Kidney (tissue), 14 donors: ENCODE results near the gene PRKD3. TPM values are rescaled to one million over a fixed set of nuclear protein-coding genes. Genes with fewer than 3 reads are reported as not detected.

ENCODE experiments used
- DNase-seq, 5 donors: peaks; one replicate each; pipeline ENCODE4 v3.0.0-alpha.2; 2013 to 2020
- FAIRE-seq: peaks from 2 replicates; lab custom pipeline; 2012; peaks lifted over from hg19 to GRCh38; lab: Jason Lieb, UNC
- H3K27ac ChIP-seq, 2 donors: one replicate each; pipeline ENCODE4 v1.7.0; 2013; ENCODE audit warnings: low read depth in 2 of 2, low read length in 2 of 2, inconsistent platforms in 1 of 2
- H3K27me3 ChIP-seq: one replicate; pipeline ENCODE4 v1.7.1; 2013; ENCODE audit warnings: low read length, inconsistent platforms; ENCODE audit not compliant: control insufficient read depth, insufficient read depth
- H3K36me3 ChIP-seq, 3 donors: one replicate each; pipeline versions ENCODE4 v1.7.0 to v1.7.1; 2013; ENCODE audit warnings: low read length in 3 of 3, control low read depth in 1 of 3, inconsistent platforms in 1 of 3; ENCODE audit not compliant: insufficient read depth in 3 of 3, control insufficient read depth in 2 of 3
- H3K4me1 ChIP-seq, 3 donors: one replicate each; pipeline versions ENCODE4 v1.7.0 to v1.7.1; 2013; ENCODE audit warnings: low read length in 3 of 3, inconsistent platforms in 1 of 3, low read depth in 1 of 3; ENCODE audit not compliant: control insufficient read depth in 2 of 3, insufficient read depth in 2 of 3
- H3K4me3 ChIP-seq, 3 donors: one replicate each; pipeline versions ENCODE4 v1.7.0 to v1.8.1; 2013; ENCODE audit warnings: low read length in 3 of 3, control low read depth in 1 of 3, inconsistent platforms in 1 of 3
- H3K9ac ChIP-seq, 3 donors: one replicate each; pipeline versions ENCODE4 v1.7.0 to v1.7.1; 2013; ENCODE audit warnings: low read length in 3 of 3, control low read depth in 1 of 3, inconsistent platforms in 1 of 3
- H3K9me3 ChIP-seq, 3 donors: one replicate each; pipeline versions ENCODE4 v1.7.0 to v1.7.1; 2013; ENCODE audit warnings: low read length in 3 of 3, control low read depth in 1 of 3, inconsistent platforms in 1 of 3; ENCODE audit not compliant: control insufficient read depth in 2 of 3, insufficient read depth in 1 of 3
- intact Hi-C: fragments of 100-400 bp; cut with DNase I; formaldehyde crosslinking; loops from one replicate; pipeline ENCODE4 v1.11.1; 2022
- polyA plus RNA-seq: library from polyadenylated mRNA; stranded (reverse); fragments of 350-450 nt; fragmentation: Illumina TruSeq; extraction: RNeasy Lipid Tissue Mini Kit (QIAGEN cat#74804); gene quantifications from one replicate; pipeline ENCODE4 v1.2.3, GENCODE V29; 2014; ENCODE audit warnings: low read depth, low replicate concordance; ENCODE audit not compliant: insufficient read depth
- total RNA-seq: library from RNA; stranded (reverse); fragmentation: NEBNext Ultra II Directional; extraction: Animal tissue kit (Norgen Biotek cat#: 25700); gene quantifications from one replicate; pipeline ENCODE4 v1.2.1, GENCODE V29; 2021
- TF ChIP-seq, protein P1 (sequence below): IDR thresholded peaks from 3 replicates; pipeline ENCODE4 v1.5.1; 2012; ENCODE audit warnings: mild to moderate bottlenecking, moderate library complexity, borderline replicate concordance; ENCODE audit not compliant: insufficient read depth; ENCODE audit errors: extremely low read depth
- donor health status: control.
- donor health status: control.
- donor health status: control.
- donor health status: control.
- donor health status: control.
- donor health status: DM: yes; HTN: yes; CAD: no.
- donor health status: Normal renal cell carcinoma (clear cell type).

Gene PRKD3
- total and polyA plus RNA-seq, 2 donors from 2014 or later = 7.1 to 45.7 TPM

DNA sequence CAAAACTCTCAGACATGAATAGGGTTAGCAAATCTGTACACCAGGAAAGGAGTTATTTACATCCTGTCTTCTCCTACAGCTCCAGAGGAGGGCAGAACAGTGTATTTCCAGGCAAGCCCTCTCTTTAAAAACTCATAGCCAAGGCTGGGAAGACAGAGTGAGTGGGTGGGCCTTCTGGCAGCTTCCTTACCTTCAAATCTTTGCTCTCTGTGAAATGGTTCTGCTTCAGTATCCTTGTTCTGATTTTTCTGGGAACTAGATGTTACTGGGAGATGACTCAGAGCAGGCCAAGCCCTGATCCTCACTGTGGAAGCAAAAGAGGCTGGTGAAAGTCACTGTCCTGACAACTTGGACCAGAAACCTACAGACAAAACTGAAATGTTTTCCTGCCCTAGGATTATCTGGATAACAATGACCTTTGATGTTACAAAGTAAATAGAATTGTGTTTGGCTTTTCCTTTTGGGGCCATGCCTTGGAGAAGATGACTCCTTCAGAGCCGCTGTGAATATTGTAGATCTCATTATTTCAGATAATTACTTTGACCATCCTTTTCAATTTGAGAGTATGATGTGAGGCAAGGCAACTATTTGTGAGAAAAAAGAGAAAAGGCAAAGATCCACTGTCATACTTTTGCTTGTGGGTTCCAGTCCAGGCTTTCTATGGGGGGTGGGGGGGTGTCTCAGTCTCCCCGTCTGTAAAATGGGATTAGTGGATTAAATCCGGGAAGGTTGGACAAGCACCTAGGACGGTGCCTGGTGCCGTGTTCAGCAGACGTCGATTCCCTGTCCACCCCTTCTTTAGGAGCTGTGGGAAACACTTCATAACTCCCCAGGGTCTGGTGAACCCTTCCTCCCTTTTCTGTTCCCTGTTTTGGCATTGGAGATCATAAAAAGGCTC lies 19.2 kb upstream of the PRKD3 start:
- Histone ChIP-seq H3K4me3 (peak overlapping the region in 2 of 3 donors; percentile 48 to 63), H3K27ac (no peak overlapping the region), H3K4me1 (no peaks in the 10 kb centered on the region), H3K9me3 (no peaks in the 10 kb centered on the region), H3K36me3 (no peaks in the 10 kb centered on the region), H3K9ac (peak overlapping the region in 1 of 3 donors; percentile 36), H3K27me3 (no peaks in the 10 kb centered on the region)
- TF ChIP-seq, protein P1, sequence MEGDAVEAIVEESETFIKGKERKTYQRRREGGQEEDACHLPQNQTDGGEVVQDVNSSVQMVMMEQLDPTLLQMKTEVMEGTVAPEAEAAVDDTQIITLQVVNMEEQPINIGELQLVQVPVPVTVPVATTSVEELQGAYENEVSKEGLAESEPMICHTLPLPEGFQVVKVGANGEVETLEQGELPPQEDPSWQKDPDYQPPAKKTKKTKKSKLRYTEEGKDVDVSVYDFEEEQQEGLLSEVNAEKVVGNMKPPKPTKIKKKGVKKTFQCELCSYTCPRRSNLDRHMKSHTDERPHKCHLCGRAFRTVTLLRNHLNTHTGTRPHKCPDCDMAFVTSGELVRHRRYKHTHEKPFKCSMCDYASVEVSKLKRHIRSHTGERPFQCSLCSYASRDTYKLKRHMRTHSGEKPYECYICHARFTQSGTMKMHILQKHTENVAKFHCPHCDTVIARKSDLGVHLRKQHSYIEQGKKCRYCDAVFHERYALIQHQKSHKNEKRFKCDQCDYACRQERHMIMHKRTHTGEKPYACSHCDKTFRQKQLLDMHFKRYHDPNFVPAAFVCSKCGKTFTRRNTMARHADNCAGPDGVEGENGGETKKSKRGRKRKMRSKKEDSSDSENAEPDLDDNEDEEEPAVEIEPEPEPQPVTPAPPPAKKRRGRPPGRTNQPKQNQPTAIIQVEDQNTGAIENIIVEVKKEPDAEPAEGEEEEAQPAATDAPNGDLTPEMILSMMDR = peak; percentile 27
- FAIRE-seq (no peak), DNase-seq (peak in 3 of 5 donors; percentile 30 to 64 (median 48))
- intact Hi-C loops = no loop called here

DNA sequence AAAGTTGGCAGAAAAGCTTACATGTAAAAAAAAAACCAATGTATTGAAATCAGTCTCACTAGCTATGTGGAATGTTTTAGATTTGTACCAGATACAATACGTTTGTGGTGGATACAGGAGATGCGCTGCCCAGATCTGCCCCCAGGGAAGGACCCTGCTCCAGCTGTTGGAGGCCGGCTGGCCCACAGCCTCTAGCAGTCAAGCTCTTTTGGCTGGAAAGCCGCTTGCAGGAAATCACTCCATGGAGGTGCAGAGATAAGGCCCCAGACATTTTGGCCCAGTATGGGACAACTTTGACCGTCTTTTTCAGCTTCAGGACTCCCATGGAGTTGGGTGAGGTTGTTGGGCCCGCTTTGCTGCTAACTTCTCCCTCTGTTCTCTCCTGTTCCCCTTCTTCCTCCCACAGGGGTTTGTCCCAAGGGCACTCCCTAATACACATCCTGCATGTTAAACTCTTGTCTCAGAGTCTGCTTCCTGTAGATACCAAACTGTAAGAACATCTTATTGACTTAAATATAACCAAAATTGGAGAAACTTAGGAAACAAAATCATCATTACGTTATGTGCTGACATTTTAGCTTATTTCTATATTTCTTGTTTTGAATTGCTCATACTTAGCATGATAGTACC lies 18.1 kb upstream of the PRKD3 start:
- Histone ChIP-seq H3K36me3 (no peaks in the 10 kb centered on the region), H3K27ac (no peak overlapping the region), H3K4me3 (no peak overlapping the region), H3K27me3 (no peaks in the 10 kb centered on the region), H3K9me3 (no peaks in the 10 kb centered on the region), H3K4me1 (no peaks in the 10 kb centered on the region), H3K9ac (no peak overlapping the region)
- DNase-seq (no peak), FAIRE-seq (no peak)
- TF ChIP-seq, protein P1 = no peak
- intact Hi-C loops = no loop called here

DNA sequence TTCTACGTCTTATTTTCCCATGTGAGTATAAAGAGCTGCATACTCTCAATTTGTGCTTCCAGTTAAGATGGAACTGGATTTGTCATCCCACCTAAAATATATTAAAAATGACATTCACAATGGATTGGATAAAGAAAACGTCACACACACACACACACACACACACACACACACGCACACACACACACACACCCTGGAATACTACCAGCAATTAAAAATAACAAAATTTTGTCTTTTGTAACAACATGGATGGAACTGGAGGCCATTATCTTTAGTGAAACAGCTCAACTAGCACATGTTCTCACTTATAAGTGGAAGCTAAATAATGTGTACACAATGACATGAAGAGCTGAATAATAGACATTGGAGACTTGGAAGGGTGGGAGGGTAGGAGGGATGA lies 16.0 kb upstream of the PRKD3 start:
- H3K9ac ChIP-seq = no peak overlapping the region
- DNase-seq = no peak
- intact Hi-C loops = no loop called here

More for the DNA sequence above, 16.0 kb upstream of the PRKD3 start:
- H3K9me3 ChIP-seq = no peaks in the 10 kb centered on the region
- FAIRE-seq = no peak
- no peaks in the 10 kb centered on the region for H3K36me3 ChIP-seq
- H3K4me1 ChIP-seq = no peaks in the 10 kb centered on the region
- TF ChIP-seq, protein P1 = no peak
- no peaks in the 10 kb centered on the region for H3K27me3 ChIP-seq
- H3K4me3 ChIP-seq = no peak overlapping the region
- no peak overlapping the region for H3K27ac ChIP-seq
